Measurements from ENCODE around the gene ISLR2.
A peak's percentile ranks its signal among the peaks of the same experiment; 100 is the strongest.

ISLR2 gene

GRCh38 chr15:74099963-74100733, 30.2 kb upstream of the ISLR2 start (continued):
- TF ChIP-seq, protein P1, sequence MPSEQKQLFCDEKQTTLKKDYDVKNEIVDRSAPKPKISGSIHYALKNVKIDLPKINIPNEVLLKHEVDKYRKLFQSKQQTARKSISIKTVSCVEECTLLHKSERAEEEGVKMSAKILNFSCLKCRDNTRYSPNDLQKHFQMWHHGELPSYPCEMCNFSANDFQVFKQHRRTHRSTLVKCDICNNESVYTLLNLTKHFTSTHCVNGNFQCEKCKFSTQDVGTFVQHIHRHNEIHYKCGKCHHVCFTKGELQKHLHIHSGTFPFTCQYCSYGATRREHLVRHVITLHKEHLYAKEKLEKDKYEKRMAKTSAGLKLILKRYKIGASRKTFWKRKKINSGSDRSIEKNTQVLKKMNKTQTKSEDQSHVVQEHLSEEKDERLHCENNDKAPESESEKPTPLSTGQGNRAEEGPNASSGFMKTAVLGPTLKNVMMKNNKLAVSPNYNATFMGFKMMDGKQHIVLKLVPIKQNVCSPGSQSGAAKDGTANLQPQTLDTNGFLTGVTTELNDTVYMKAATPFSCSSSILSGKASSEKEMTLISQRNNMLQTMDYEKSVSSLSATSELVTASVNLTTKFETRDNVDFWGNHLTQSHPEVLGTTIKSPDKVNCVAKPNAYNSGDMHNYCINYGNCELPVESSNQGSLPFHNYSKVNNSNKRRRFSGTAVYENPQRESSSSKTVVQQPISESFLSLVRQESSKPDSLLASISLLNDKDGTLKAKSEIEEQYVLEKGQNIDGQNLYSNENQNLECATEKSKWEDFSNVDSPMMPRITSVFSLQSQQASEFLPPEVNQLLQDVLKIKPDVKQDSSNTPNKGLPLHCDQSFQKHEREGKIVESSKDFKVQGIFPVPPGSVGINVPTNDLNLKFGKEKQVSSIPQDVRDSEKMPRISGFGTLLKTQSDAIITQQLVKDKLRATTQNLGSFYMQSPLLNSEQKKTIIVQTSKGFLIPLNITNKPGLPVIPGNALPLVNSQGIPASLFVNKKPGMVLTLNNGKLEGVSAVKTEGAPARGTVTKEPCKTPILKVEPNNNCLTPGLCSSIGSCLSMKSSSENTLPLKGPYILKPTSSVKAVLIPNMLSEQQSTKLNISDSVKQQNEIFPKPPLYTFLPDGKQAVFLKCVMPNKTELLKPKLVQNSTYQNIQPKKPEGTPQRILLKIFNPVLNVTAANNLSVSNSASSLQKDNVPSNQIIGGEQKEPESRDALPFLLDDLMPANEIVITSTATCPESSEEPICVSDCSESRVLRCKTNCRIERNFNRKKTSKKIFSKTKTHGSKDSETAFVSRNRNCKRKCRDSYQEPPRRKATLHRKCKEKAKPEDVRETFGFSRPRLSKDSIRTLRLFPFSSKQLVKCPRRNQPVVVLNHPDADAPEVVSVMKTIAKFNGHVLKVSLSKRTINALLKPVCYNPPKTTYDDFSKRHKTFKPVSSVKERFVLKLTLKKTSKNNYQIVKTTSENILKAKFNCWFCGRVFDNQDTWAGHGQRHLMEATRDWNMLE (tag by site-specific recombination; conservative IDR thresholded peaks at IDR 0.05; ENCODE audit: low read depth): peak; percentile 94
- TF ChIP-seq KLF16 (tag by site-specific recombination; IDR thresholded peaks at IDR 0.05) (peak; percentile 89), ZNF146 (tag by site-specific recombination; IDR thresholded peaks at IDR 0.05) (0 out of 2 replicates have a peak, but pooled peaks have one; percentile 27), SCRT2 (tag by site-specific recombination; IDR thresholded peaks at IDR 0.05) (peak; percentile 17; the same call in 1 of the 2 replicates), ZBTB26 (tag by site-specific recombination; optimal IDR thresholded peaks at IDR 0.05) (peak; percentile 47), ZNF639 (tag by site-specific recombination; IDR thresholded peaks at IDR 0.05) (peak; percentile 92), ZNF600 (tag by site-specific recombination; IDR thresholded peaks at IDR 0.05) (peak; percentile 39; the same call in 1 of the 2 replicates), BCL11B (tag by site-specific recombination; IDR thresholded peaks at IDR 0.05; ENCODE audit: low read depth) (peak; percentile 55; the same call in 1 of the 2 replicates), GLIS1 (tag by site-specific recombination; IDR thresholded peaks at IDR 0.05) (peak; percentile 45; the same call in 1 of the 2 replicates), INSM2 (tag by site-specific recombination; IDR thresholded peaks at IDR 0.05) (peak; percentile 78; the same call in 1 of the 2 replicates), ZBTB11 (tag by site-specific recombination; conservative IDR thresholded peaks at IDR 0.05; ENCODE audit: low read depth) (peak; percentile 73), KLF9 (tag by site-specific recombination; IDR thresholded peaks at IDR 0.05; ENCODE audit: low read depth) (peak; percentile 62), ZSCAN23 (tag by site-specific recombination; IDR thresholded peaks at IDR 0.05) (0 out of 2 replicates have a peak, but pooled peaks have one; percentile 31), KLF1 (tag by site-specific recombination; IDR thresholded peaks at IDR 0.05) (peak; percentile 58; the same call in 1 of the 2 replicates), ZEB2 (tag by site-specific recombination; IDR thresholded peaks at IDR 0.05) (peak; percentile 71)
- TF ChIP-seq, protein P2, sequence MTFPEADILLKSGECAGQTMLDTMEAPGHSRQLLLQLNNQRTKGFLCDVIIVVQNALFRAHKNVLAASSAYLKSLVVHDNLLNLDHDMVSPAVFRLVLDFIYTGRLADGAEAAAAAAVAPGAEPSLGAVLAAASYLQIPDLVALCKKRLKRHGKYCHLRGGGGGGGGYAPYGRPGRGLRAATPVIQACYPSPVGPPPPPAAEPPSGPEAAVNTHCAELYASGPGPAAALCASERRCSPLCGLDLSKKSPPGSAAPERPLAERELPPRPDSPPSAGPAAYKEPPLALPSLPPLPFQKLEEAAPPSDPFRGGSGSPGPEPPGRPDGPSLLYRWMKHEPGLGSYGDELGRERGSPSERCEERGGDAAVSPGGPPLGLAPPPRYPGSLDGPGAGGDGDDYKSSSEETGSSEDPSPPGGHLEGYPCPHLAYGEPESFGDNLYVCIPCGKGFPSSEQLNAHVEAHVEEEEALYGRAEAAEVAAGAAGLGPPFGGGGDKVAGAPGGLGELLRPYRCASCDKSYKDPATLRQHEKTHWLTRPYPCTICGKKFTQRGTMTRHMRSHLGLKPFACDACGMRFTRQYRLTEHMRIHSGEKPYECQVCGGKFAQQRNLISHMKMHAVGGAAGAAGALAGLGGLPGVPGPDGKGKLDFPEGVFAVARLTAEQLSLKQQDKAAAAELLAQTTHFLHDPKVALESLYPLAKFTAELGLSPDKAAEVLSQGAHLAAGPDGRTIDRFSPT (tag by site-specific recombination; IDR thresholded peaks at IDR 0.05): peak; percentile 62; the same call in 1 of the 2 replicates
- TF ChIP-seq, protein P3, sequence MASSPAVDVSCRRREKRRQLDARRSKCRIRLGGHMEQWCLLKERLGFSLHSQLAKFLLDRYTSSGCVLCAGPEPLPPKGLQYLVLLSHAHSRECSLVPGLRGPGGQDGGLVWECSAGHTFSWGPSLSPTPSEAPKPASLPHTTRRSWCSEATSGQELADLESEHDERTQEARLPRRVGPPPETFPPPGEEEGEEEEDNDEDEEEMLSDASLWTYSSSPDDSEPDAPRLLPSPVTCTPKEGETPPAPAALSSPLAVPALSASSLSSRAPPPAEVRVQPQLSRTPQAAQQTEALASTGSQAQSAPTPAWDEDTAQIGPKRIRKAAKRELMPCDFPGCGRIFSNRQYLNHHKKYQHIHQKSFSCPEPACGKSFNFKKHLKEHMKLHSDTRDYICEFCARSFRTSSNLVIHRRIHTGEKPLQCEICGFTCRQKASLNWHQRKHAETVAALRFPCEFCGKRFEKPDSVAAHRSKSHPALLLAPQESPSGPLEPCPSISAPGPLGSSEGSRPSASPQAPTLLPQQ (tag by site-specific recombination; IDR thresholded peaks at IDR 0.05): peak; percentile 73; the same call in 1 of the 2 replicates
- TF ChIP-seq, protein P4, sequence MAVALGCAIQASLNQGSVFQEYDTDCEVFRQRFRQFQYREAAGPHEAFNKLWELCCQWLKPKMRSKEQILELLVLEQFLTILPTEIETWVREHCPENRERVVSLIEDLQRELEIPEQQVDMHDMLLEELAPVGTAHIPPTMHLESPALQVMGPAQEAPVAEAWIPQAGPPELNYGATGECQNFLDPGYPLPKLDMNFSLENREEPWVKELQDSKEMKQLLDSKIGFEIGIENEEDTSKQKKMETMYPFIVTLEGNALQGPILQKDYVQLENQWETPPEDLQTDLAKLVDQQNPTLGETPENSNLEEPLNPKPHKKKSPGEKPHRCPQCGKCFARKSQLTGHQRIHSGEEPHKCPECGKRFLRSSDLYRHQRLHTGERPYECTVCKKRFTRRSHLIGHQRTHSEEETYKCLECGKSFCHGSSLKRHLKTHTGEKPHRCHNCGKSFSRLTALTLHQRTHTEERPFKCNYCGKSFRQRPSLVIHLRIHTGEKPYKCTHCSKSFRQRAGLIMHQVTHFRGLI (tag by site-specific recombination; IDR thresholded peaks at IDR 0.05): peak; percentile 60

All from HEK293 (cell line).